GM12875 (cell line): Measurements from ENCODE around the gene C1orf53.
A peak's percentile ranks its signal among the peaks of the same experiment; 100 is the strongest.
"Not testable (repeated sequence)": the region's sequence is repeated elsewhere in the genome, so short reads cannot be mapped to it uniquely, and the experiment has no call there.

Experiments
- H3K4me3 ChIP-seq: one replicate; pipeline ENCODE4 v1.5.1; 2011; ENCODE audit warnings: low read depth, low read length, control low read depth
- TF ChIP-seq, protein P1 (sequence below): IDR thresholded peaks from 2 replicates; pipeline ENCODE4 v1.5.1; 2011; ENCODE audit warnings: low read depth, mild to moderate bottlenecking, control low read depth, inconsistent platforms, low read length, moderate library complexity, borderline replicate concordance; ENCODE audit not compliant: insufficient read depth

The C1orf53 gene

DNA sequence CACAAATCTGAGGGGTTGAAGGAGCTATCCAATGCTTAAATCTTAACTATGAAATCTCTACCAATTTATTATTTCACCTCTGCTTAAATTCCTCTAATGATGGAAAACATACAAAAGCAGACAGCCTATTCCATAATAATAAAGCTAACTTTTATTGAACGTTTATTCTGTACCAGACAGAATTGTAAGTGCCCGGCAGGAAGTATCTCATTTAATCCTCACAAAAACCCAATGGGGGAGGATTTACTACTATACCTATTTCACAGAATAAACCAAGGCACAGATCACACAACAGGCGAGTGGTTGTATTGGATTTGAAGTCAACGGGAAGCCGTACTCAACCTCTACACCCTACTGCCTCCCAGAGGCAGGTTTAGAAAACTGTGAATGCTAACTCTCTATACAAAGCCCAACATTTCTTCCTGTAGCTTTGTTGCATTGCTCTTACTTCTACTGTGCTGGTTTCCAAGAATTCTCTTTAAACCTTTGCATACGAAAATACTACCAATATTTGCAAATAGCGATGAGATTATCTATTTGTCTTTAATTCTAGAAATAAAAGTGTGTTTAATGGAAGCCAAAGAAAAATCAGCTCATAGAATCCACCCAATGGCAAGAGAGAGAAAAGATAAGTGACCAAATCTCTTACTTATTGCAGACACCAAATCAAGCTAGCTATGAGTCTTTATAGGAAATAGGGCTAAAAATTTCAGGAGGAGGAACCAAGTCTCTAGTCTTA is 33.5 kb upstream of the C1orf53 start:
- TF ChIP-seq, protein P1, sequence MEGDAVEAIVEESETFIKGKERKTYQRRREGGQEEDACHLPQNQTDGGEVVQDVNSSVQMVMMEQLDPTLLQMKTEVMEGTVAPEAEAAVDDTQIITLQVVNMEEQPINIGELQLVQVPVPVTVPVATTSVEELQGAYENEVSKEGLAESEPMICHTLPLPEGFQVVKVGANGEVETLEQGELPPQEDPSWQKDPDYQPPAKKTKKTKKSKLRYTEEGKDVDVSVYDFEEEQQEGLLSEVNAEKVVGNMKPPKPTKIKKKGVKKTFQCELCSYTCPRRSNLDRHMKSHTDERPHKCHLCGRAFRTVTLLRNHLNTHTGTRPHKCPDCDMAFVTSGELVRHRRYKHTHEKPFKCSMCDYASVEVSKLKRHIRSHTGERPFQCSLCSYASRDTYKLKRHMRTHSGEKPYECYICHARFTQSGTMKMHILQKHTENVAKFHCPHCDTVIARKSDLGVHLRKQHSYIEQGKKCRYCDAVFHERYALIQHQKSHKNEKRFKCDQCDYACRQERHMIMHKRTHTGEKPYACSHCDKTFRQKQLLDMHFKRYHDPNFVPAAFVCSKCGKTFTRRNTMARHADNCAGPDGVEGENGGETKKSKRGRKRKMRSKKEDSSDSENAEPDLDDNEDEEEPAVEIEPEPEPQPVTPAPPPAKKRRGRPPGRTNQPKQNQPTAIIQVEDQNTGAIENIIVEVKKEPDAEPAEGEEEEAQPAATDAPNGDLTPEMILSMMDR = peak; percentile 66
- H3K4me3 ChIP-seq = no peak overlapping the region

DNA sequence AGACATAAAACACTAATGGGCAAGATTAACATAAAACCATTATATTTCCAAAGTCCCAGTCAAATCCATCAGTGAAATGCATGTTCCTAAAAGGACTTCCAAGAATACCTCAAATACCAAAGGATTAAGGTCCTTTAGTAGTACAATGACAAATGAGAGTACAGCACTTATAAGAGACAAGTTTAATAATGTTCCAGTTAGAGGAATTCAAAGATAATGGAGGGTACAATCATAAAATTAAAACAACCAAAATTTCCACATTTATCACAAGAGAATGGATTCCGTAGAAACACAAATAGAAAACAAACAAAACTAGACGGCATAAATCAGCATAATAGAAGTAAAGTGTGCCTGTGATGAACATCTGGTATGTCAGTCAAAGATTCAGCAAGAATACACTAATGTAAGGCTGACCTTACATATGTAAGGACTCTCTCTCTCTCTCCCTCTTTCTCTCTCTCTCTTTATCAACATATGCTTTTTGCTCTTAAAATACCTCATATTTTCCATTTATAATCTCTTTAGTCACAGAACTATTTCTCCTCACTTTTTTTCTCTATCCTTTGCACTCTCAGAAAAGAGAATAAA is 32.8 kb upstream of the C1orf53 start:
- no peak overlapping the region for H3K4me3 ChIP-seq
- TF ChIP-seq, protein P1 = no peak

DNA sequence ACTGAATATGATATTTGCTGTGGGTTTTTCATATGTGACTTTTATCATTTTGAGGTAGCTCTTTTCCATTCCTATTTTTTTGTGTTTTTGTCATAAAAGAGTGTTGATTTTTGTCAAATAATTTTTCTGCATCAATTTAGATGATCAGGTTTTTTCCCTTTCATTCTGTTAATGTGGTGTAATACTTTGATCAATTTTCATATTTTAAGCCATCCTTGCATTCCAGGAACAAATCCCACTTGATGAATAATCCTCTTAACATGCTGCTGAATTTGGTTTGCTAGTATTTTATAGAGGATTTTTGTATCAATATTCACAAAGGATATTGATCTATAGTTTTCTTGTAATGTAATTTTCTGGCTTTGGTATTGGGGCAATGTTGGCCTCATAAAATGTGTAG is 25.5 kb upstream of the C1orf53 start:
- H3K4me3 ChIP-seq = no peak overlapping the region
- TF ChIP-seq, protein P1 = no peak

DNA sequence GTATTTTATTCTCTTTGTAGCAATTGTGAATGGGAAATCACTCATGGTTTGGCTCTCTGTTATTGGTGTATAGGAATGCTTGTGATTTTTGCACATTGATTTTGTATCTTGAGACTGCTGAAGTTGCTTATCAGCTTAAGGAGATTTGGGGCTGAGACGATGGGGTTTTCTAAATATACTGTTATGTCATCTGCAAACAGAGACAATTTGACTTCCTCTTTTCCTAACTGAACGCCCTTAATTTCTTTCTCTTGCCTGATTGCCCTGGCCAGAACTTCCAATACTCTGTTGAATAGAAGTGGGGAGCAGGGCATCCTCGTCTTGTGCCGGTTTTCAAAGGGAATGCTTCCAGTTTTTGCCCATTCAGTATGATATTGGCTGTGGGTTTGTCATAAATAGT is 22.0 kb upstream of the C1orf53 start:
- not testable (repeated sequence) for H3K4me3 ChIP-seq

DNA sequence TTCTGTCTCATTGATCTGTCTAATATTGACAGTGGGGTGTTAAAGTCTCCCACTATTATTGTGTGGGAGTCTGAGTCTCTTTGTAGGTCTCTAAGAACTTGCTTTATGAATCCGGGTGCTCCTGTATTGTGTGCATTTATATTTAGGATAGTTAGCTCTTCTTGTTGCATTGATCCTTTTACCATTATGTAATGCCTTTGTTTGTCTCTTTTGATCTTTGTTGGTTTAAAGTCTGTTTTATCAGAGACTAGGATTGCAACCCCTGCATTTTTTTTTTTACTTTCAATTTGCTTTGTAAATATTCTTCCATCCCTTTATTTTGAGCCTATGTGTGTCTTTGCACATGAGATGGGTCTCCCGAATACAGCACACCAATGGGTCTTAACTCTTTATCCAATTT is 20.2 kb upstream of the C1orf53 start:
- H3K4me3 ChIP-seq = not testable (repeated sequence)

DNA sequence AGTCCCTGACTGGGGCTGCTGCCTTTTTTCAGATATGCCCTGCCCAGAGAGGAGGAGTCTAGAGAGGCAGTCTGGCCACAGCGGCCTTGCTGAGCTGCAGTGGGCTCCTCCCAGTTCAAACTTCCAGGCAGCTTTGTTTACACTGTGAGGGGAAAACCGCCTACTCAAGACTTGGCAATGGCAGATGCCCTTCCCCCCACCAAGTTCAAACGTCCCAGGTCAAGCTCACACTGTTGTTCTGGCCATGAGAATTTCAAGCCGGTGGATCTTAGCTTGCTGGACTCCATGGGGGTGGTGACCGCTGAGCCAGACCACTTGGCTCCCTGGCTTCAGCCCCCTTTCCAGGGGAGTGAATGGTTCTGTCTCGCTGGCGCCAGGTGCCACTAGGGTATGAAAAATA is 18.3 kb upstream of the C1orf53 start:
- no peak overlapping the region for H3K4me3 ChIP-seq
- TF ChIP-seq, protein P1 = no peak

DNA sequence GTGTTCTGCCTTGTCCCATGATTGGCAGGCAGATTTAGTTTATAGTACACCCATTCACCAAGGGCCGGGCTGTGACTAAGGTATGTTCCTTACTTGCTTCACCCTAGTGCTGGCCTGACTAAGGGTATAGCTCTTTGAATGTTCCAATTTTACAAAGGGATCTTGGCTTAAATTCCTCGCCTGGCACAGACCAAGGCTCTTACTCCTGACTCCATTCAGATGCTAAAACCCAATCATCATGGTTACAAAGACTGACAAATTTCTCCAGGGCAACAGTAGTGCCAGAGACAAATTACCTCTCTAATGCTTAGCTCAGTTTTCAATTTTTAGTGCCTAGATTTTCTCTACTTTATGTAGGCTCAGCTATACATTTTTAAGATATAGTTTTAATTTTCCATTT is 11.5 kb upstream of the C1orf53 start:
- TF ChIP-seq, protein P1 = no peak
- no peak overlapping the region for H3K4me3 ChIP-seq

DNA sequence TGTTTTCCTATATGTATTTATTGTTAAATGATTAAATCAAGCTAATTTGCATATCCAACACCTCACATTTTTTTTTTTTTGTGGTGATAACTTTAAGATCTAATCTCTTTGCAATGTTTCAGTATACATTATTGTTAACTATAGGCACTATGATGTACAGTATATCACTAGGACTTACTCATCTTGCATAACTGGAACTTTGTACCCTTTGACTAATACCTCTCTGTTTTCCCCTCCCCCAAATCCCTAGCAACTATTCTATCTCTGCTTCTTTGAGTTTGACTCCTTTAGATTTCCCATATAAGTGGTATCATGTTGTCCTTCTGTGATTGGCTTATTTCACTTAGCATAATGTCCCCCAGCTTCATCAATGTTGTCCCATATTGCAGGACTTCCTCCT is 9.7 kb upstream of the C1orf53 start:
- no peak overlapping the region for H3K4me3 ChIP-seq
- TF ChIP-seq, protein P1 = no peak
